ENCODE measurements around the gene RPGRIP1.
A peak's percentile ranks its signal among the peaks of the same experiment; 100 is the strongest.
"Not testable (repeated sequence)": the region's sequence is repeated elsewhere in the genome, so short reads cannot be mapped to it uniquely, and the experiment has no call there.

The RPGRIP1 gene

GRCh38 chr14:21287168-21287567 lies 7.3 kb downstream of the RPGRIP1 start:
- TF ChIP-seq, protein P1, sequence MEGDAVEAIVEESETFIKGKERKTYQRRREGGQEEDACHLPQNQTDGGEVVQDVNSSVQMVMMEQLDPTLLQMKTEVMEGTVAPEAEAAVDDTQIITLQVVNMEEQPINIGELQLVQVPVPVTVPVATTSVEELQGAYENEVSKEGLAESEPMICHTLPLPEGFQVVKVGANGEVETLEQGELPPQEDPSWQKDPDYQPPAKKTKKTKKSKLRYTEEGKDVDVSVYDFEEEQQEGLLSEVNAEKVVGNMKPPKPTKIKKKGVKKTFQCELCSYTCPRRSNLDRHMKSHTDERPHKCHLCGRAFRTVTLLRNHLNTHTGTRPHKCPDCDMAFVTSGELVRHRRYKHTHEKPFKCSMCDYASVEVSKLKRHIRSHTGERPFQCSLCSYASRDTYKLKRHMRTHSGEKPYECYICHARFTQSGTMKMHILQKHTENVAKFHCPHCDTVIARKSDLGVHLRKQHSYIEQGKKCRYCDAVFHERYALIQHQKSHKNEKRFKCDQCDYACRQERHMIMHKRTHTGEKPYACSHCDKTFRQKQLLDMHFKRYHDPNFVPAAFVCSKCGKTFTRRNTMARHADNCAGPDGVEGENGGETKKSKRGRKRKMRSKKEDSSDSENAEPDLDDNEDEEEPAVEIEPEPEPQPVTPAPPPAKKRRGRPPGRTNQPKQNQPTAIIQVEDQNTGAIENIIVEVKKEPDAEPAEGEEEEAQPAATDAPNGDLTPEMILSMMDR (conservative IDR thresholded peaks at IDR 0.05; ENCODE audit: low read depth, low read length), result no peak
- no peak overlapping the region for H3K4me3 ChIP-seq (ENCODE audit: low read depth, low read length)
- no peak for DNase-seq (ENCODE audit: low read depth)

DNA sequence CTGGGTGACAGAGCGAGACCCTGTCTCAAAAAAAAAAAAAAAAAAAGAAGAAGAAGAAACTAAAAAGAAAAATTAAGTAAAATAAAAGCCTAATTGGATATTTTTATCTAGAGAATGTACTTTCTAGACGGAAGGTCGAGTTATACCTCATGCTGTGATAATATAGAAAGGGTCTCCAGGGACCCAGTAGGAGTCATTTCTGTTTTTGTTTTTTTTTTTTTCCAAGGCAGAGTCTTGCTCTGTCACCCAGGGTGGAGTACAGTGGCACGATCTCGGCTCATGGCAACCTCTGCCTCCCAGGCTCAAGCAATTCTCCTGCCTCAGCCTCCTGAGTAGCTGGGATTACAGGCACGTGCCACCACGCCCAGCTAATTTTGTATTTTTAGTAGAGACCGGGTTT lies 14.1 kb downstream of the RPGRIP1 start:
- H3K4me3 ChIP-seq (ENCODE audit: low read depth, low read length); DNase-seq (ENCODE audit: low read depth): not testable (repeated sequence)

DNA sequence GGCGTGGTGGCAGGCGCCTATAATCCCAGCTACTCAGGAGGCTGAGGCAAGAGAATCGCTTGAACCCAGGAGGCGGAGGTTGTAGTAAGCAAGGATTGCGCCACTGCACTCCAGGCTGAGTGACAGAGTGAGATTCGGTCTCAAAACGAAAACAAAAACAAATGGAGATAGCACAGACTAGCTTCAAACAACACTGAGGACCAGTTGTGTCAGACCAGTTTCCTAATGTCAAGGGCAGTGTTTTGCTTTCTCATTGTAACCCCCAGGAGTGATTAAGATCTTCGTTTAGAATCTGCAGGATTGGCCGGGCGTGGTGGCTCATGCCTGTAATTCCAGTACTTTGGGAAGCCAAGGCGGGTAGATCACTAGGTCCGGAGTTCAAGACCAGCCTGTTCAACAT lies 18.5 kb downstream of the RPGRIP1 start:
- TF ChIP-seq, protein P1 (conservative IDR thresholded peaks at IDR 0.05; ENCODE audit: low read depth, low read length), result no peak
- H3K4me3 ChIP-seq (ENCODE audit: low read depth, low read length), result no peak overlapping the region
- DNase-seq (ENCODE audit: low read depth), result no peak

DNA sequence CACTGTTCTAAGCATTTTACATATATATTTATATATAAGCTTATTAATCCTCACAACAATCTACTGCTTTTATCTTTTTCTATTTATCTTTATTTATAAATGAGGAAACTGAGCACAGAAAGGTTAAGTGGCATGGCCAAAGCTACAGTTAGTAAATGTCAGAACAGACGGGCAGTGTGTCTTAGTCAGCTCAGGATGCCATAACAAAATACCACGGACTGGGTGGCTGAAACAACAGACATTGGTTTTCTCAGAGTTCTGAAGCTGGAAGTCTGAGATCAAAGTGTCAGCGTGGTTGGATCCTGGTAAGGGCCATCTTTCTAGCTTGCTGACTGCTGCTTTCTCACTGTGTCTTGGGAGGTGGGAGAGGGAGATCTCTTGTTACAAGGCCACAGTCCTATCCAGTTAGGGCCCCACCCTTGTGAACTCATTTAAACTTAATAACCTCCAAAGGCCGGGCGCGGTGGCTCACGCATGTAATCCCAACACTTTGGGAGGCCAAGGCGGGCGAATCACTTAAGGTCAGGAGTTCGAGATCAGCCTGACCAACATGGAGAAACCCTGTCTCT lies 19.8 kb downstream of the RPGRIP1 start:
- TF ChIP-seq, protein P1 (conservative IDR thresholded peaks at IDR 0.05; ENCODE audit: low read depth, low read length), result no peak
- no peak overlapping the region for H3K4me3 ChIP-seq (ENCODE audit: low read depth, low read length)
- no peak for DNase-seq (ENCODE audit: low read depth)

DNA sequence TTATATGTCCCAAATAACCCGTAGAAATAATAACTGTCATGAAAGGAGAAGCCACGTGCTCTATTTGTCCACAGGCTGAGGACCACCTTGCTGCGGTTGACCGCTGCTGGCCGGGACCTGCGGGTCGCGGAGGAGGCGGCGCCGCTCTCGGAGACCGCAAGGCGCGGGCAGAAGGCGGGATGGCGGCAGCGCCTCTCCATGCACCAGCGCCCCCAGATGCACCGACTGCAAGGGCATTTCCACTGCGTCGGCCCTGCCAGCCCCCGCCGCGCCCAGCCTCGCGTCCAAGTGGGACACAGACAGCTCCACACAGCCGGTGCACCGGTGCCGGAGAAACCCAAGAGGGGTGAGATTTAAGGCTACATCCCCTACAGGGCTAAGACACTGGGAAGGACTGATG lies 21.0 kb downstream of the RPGRIP1 start:
- TF ChIP-seq, protein P1 (conservative IDR thresholded peaks at IDR 0.05; ENCODE audit: low read depth, low read length), result no peak
- DNase-seq (ENCODE audit: low read depth), result peak; percentile 5
- H3K4me3 ChIP-seq (ENCODE audit: low read depth, low read length), result peak overlapping the region; percentile 40

GRCh38 chr14:21302013-21302835 lies 22.3 kb downstream of the RPGRIP1 start:
- no peak overlapping the region for H3K4me3 ChIP-seq (ENCODE audit: low read depth, low read length)
- TF ChIP-seq, protein P1 (conservative IDR thresholded peaks at IDR 0.05; ENCODE audit: low read depth, low read length), result no peak
- no peak for DNase-seq (ENCODE audit: low read depth)

- not testable (repeated sequence) for DNase-seq (ENCODE audit: low read depth); H3K4me3 ChIP-seq (ENCODE audit: low read depth, low read length)
Observed at GRCh38 chr14:21302836-21303140, 22.9 kb downstream of the RPGRIP1 start.

DNA sequence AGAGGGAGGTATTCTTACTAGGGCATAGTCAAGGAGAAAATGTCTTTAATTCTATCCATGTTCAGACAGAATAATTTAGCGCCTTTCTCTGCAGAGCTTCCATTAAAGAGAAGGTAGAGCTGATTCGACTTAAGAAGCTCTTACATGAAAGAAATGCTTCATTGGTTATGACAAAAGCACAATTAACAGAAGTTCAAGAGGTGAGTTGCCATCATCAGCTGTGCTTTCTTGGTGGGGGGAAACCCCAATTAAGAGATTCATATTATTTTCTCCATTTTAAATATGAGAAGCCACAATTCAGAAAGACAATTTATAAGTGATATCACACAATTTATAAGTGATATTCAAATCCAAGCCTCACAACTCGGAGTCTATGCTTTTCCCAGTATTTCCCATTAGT lies 27.8 kb downstream of the RPGRIP1 start:
- H3K4me3 ChIP-seq (ENCODE audit: low read depth, low read length), result no peak overlapping the region
- DNase-seq (ENCODE audit: low read depth), result no peak
- TF ChIP-seq, protein P1 (conservative IDR thresholded peaks at IDR 0.05; ENCODE audit: low read depth, low read length), result no peak
